GM19238 (cell line): Measurements from ENCODE around the gene LIPH.

Experiments used
- DNase-seq: peaks from one replicate; pipeline ENCODE4 v3.0.0; 2011; ENCODE audit warnings: low spot score; ENCODE audit not compliant: insufficient read length

Gene LIPH

DNA sequence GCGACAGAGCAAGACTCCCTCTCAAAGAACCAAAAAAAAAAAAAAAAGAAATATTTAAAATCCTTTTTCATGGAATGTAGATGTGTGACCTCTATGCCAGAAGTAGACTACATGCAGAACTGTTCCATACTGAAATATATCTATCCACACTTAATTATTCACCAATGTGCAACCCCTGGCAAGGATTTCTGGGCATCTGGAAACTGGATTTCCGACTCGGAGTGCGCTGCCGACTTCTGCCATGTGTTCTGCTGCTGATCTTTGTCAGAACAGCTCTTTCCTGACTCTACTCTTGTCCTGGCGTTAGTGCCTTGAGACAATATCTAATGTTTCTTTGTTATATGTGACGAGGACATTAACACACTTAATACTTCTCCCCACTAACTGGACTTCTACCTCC, 11.7 kb downstream of the LIPH start:
- DNase-seq: no peak

- DNase-seq: no peak
These were observed 12.5 kb downstream of the LIPH start for GRCh38 chr3:185539934-185540333.

GRCh38 chr3:185537369-185537970, 14.9 kb downstream of the LIPH start:
- peak; percentile 70 for DNase-seq

DNA sequence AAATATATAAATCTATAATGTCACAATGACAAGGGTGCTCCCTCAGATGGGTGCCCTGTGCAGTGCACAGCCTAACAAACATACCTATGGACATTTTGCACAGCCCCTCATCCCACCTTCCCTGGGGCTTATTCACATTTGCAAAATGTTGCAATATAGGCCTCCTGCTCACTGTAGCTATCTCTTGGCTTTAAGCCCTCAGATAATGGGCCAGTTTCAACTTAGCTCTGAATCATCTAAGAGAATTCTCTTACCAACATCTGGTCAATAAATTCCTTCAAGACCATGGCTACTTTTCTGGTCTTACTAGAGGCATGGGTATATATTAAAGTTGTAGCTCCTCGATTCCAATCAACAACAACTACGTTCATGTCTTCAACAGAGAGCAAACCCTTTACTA, 17.9 kb downstream of the LIPH start:
- no peak for DNase-seq

GRCh38 chr3:185532901-185533300, 19.5 kb downstream of the LIPH start:
- DNase-seq: no peak

DNA sequence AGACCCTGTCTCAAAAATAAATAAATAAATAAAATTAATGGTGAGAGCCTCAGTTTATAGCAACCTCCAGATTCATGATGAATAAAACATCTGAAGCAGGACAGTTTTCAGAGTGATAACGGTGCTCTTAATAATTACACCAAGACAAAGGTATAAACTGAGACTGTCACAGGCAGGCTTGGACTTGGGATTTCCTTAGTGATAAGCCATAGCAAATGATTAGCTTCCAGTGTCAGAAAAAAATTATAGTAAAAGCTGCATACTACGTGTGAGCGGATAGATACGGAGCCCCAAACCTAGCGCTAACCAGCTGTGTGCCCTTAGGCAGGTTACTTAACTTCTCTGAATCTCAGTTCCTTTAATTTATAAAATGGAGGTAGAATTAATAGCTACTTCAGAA, 21.5 kb downstream of the LIPH start:
- no peak for DNase-seq

GRCh38 chr3:185528532-185528931, 23.9 kb downstream of the LIPH start:
- DNase-seq: no peak

GRCh38 chr3:185527364-185527763, 25.0 kb downstream of the LIPH start:
- no peak for DNase-seq

- DNase-seq: no peak
These were observed 25.9 kb downstream of the LIPH start for GRCh38 chr3:185526349-185526951.

DNA sequence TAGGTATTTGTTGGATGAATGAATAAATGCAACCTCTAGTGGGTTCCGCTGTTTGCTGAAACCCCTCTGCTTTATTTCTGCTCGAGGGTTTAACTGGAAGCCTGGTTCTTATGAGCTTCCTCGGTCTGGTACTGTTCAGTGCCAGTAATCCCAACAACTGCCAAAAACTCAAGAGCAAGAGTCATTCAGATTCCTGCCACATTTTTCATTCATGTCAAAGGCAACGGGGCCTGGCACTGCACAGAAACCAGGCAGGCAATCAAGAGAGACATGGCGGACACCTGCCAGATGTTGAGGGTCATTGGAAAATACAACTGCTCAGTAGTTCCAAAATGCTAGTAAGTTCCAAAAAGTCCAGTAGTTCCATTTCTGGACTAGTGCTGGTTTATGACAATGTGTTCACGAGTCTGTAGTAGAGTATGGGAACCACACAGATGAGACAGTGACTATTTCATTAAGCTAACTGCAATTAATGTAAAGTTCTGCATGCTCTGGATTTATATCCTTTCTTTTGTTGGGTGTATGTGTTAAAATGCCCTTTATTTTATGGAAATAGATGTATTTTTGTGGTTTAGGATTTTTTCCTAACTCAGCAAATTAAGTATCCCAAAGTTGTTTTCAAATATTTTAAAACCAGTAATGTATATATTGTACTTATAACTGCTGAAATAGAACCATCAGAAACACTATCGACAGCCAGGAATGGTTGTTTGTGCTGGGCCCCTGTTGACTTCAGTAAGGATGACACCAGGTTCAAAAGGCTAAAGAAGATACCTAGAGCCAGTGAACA, 30.8 kb downstream of the LIPH start:
- no peak for DNase-seq

DNA sequence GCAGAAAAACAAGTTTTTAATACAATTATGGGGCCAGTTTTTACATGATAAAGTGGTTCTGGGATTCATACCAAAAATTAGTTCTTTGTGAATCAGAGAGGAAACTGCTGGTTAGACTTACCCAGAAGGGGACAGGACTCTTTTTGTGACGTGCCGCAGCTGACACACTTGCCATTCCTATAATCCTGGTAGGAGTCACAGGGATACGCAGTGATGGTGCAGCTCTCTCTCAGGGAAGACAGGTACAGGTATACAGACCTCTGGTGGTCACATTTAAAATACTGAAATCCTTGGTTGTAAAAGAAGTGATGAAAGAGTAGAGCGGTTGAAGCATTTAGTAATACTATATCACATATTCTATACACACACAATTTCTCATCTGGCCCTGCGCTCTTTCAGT, 33.4 kb downstream of the LIPH start:
- DNase-seq: no peak

GRCh38 chr3:185517387-185518130, 34.8 kb downstream of the LIPH start:
- no peak for DNase-seq

DNA sequence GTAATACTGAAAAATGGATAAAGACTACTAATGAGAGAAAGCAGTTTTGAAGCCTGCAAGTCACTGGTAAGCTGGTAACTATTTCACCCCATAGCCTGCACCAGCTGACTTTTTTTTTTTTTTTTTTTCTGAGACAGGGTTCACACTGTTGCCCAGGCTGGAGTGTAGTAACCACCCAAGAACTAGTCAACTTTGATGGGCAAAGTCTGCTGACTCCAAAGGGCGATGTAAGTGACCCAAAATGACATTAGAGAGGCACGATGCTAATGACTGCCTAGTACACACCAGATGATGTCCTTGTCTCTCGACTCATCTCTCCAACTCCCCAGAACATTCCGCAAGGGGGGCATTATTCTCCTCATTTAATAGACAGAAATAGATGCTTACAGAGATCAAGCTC, 40.7 kb downstream of the LIPH start:
- no peak for DNase-seq

GRCh38 chr3:185508335-185508991, 43.9 kb downstream of the LIPH start:
- no peak for DNase-seq

DNA sequence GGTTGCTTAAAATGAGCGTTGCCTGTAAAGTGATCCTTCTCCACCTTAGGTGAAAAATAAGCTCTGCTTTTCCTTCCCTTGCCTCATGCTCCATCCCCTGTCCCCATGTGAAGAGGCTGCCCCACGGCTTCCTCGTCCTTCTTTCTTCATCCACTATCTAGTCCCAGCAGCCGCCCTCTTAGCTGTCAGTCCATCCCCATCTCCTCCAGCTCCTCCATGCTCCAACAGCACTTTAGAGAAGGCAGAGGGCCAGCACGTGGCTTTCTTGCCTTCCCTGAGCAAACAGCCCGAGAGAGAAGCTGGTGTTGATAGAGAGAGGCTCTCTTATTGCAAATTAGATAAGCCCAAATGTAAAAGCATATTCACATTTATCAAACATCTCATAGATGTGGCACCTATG, 44.5 kb downstream of the LIPH start:
- DNase-seq: no peak

DNA sequence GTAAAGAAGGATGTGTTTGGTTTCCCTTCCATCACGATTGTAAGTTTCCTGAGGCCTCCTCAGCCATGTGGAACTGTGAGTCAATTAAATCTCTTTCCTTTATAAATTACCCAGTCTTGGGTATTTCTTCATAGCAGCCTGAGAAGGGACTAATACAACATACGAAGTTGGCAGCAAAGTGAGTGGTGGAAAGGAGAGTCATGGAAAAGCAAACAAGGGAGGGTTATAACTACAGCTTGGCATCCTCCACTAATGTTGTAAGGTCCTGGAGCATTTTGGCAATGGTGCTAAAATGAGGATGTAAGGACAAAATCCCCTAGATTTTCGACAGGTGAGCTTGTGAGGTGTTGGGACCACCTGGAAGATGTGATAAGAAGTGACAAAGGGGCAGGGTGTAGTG, 47.8 kb downstream of the LIPH start:
- DNase-seq: no peak

DNA sequence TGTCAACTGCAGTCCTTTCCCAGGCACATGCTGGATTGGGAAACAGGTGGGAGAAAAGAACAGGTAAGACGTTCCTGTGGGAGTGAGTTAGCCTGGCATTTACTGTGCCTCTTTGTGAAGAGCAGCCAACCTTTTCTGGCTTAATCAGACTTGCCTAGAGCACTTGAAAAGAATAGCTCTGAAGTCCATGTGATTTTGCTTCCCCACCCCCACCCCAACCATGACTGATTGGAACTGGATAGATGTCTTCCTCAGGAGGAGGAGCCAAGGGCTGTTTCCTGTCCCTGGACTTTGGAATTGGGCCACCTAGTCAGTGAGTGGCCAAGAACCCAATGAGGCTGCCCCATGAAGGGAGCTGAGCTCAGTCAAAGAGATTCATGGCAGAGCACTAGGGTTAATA, 48.9 kb downstream of the LIPH start:
- no peak for DNase-seq

DNA sequence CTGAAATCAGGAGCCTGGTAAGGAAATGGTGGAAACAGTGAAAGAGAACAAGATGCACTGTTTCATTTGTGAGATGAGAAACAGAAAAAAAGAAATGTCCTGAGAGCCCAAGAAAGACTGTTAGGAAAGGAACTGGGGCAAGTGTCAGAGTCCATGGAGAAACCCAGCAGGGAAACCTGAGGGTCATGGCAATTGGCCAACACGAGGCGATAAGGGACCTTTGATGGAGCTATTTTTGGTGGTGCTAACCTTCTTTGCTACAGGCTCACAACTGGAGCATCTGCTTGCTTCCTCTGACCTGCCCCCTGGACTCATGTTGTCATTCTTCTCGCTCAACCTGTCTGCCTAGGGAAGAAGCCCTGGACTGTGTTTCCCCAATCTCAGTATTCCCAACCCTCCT, 49.4 kb downstream of the LIPH start:
- no peak for DNase-seq

- DNase-seq: peak; percentile 92
These were observed 53.6 kb downstream of the LIPH start, which contains the start of gene TMEM41A for GRCh38 chr3:185498503-185499396. TSS of gene TMEM41A (minus strand) at chr3:185499035. CDS start at chr3:185498961, 74 bp downstream.

DNA sequence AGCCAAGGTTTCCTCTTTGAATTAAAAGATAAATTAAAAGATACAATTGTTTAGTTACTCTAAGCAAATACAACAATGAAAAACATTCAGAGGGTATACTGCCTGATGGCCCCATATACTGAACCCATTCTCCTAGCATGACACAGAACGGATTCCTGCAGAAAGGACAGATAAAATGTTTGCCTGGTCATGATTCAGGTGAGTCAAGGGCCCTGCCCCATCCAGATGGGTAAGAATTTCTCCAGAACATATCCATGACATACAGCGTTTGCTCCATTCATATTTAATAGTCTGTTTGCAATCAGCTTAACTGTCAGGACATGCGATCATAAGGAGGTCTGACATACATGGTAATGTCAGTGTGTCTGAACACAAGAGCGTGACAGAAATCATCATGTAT, 62.1 kb downstream of the LIPH start:
- DNase-seq: no peak
